ENCODE data around the gene PLCH1.

Gene PLCH1

DNA sequence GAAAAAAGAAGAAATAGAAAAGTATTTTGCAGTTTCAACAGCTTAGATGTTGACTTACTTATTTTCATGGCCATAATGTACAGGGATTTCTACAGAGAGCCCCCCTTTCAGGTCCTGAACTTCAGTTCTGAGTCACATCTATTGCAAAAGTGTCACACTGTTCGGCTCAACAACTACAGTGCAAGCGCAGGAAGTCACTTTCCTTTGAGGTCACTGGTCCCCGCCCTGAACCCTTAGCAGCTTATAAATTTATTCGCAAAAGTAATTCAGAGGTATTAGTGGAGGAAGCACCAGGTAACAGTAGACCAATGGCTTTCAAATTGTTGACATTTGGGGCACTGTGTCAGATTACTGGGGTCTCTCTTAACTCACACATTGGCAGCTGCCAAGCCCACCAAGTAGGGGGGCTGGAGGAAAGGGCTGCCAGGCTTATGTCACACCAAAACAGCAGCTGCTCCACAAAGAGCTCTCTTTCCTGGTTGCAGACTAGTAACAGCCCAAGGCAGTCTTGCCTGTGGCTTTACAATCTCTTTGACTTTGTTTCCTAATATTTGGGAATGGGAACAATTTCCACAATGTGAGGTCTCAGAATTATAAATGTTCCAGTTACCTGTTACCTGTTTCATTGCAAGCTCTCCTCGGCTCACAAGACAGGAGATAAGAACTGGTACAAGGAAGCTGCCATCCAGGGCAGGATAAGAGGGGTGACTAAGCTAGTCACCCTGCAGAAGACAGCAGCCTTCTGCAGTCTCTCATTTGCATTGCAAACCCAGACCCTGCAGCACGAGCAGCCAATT lies 321.1 kb downstream of the PLCH1 start:
- no peak for ATAC-seq
- TF ChIP-seq TCF4 (CRISPR knock-in tag; IDR thresholded peaks at IDR 0.05; ENCODE audit: borderline replicate concordance) (no peak), POU6F1 (CRISPR knock-in tag; IDR thresholded peaks at IDR 0.05; ENCODE audit: borderline replicate concordance, low read depth) (no peak), ZFP30 (CRISPR knock-in tag; IDR thresholded peaks at IDR 0.05) (no peak), SNAI2 (CRISPR knock-in tag; IDR thresholded peaks at IDR 0.05) (no peak), ESRRG (CRISPR knock-in tag; IDR thresholded peaks at IDR 0.05) (no peak), RARB (CRISPR knock-in tag; IDR thresholded peaks at IDR 0.05) (no peak), BACH2 (CRISPR knock-in tag; IDR thresholded peaks at IDR 0.05; ENCODE audit: borderline replicate concordance) (no peak), ZC3H10 (CRISPR knock-in tag; IDR thresholded peaks at IDR 0.05) (no peak), ZNF70 (CRISPR knock-in tag; IDR thresholded peaks at IDR 0.05) (no peak), PPARA (CRISPR knock-in tag; IDR thresholded peaks at IDR 0.05; ENCODE audit: borderline replicate concordance) (no peak), ZNF8 (CRISPR knock-in tag; IDR thresholded peaks at IDR 0.05) (no peak), PATZ1 (CRISPR knock-in tag; IDR thresholded peaks at IDR 0.05; ENCODE audit: borderline replicate concordance) (no peak), ARNTL (CRISPR knock-in tag; IDR thresholded peaks at IDR 0.05; ENCODE audit: borderline replicate concordance, low read depth) (no peak)
- TF ChIP-seq, protein P1, sequence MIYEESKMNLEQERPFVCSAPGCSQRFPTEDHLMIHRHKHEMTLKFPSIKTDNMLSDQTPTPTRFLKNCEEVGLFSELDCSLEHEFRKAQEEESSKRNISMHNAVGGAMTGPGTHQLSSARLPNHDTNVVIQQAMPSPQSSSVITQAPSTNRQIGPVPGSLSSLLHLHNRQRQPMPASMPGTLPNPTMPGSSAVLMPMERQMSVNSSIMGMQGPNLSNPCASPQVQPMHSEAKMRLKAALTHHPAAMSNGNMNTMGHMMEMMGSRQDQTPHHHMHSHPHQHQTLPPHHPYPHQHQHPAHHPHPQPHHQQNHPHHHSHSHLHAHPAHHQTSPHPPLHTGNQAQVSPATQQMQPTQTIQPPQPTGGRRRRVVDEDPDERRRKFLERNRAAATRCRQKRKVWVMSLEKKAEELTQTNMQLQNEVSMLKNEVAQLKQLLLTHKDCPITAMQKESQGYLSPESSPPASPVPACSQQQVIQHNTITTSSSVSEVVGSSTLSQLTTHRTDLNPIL (CRISPR knock-in tag; IDR thresholded peaks at IDR 0.05; ENCODE audit: low read depth), result no peak

- TF ChIP-seq TCF4 (CRISPR knock-in tag; IDR thresholded peaks at IDR 0.05; ENCODE audit: borderline replicate concordance) (no peak), PATZ1 (CRISPR knock-in tag; IDR thresholded peaks at IDR 0.05; ENCODE audit: borderline replicate concordance) (no peak), PPARA (CRISPR knock-in tag; IDR thresholded peaks at IDR 0.05; ENCODE audit: borderline replicate concordance) (no peak), ZNF565 (CRISPR knock-in tag; conservative IDR thresholded peaks at IDR 0.05; ENCODE audit: low read depth) (no peak), BACH2 (CRISPR knock-in tag; IDR thresholded peaks at IDR 0.05; ENCODE audit: borderline replicate concordance) (no peak)
- no peak for ATAC-seq
These were observed 323.9 kb downstream of the PLCH1 start for GRCh38 chr3:155420881-155421486.

GRCh38 chr3:155420406-155420805 lies 324.5 kb downstream of the PLCH1 start:
- TF ChIP-seq RARB (CRISPR knock-in tag; IDR thresholded peaks at IDR 0.05) (no peak), CSRNP3 (CRISPR knock-in tag; IDR thresholded peaks at IDR 0.05) (no peak), PPARA (CRISPR knock-in tag; IDR thresholded peaks at IDR 0.05; ENCODE audit: borderline replicate concordance) (no peak), POU6F1 (CRISPR knock-in tag; IDR thresholded peaks at IDR 0.05; ENCODE audit: borderline replicate concordance, low read depth) (no peak), SNAI2 (CRISPR knock-in tag; IDR thresholded peaks at IDR 0.05) (no peak), ZNF8 (CRISPR knock-in tag; IDR thresholded peaks at IDR 0.05) (no peak), ESRRG (CRISPR knock-in tag; IDR thresholded peaks at IDR 0.05) (no peak), ZNF565 (CRISPR knock-in tag; conservative IDR thresholded peaks at IDR 0.05; ENCODE audit: low read depth) (no peak), ISL1 (CRISPR knock-in tag; IDR thresholded peaks at IDR 0.05) (no peak), BACH2 (CRISPR knock-in tag; IDR thresholded peaks at IDR 0.05; ENCODE audit: borderline replicate concordance) (no peak), GLIS3 (CRISPR knock-in tag; IDR thresholded peaks at IDR 0.05) (no peak), ZNF70 (CRISPR knock-in tag; IDR thresholded peaks at IDR 0.05) (no peak), ARNTL (CRISPR knock-in tag; IDR thresholded peaks at IDR 0.05; ENCODE audit: borderline replicate concordance, low read depth) (no peak), OSR1 (CRISPR knock-in tag; IDR thresholded peaks at IDR 0.05) (no peak)
- TF ChIP-seq, protein P2, sequence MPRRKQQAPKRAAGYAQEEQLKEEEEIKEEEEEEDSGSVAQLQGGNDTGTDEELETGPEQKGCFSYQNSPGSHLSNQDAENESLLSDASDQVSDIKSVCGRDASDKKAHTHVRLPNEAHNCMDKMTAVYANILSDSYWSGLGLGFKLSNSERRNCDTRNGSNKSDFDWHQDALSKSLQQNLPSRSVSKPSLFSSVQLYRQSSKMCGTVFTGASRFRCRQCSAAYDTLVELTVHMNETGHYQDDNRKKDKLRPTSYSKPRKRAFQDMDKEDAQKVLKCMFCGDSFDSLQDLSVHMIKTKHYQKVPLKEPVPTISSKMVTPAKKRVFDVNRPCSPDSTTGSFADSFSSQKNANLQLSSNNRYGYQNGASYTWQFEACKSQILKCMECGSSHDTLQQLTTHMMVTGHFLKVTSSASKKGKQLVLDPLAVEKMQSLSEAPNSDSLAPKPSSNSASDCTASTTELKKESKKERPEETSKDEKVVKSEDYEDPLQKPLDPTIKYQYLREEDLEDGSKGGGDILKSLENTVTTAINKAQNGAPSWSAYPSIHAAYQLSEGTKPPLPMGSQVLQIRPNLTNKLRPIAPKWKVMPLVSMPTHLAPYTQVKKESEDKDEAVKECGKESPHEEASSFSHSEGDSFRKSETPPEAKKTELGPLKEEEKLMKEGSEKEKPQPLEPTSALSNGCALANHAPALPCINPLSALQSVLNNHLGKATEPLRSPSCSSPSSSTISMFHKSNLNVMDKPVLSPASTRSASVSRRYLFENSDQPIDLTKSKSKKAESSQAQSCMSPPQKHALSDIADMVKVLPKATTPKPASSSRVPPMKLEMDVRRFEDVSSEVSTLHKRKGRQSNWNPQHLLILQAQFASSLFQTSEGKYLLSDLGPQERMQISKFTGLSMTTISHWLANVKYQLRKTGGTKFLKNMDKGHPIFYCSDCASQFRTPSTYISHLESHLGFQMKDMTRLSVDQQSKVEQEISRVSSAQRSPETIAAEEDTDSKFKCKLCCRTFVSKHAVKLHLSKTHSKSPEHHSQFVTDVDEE (CRISPR knock-in tag; IDR thresholded peaks at IDR 0.05), result no peak
- ATAC-seq, result no peak
